Lower leg skin (tissue), 3 donors: ENCODE measurements around the gene MDM2.

Source experiments
- POLR2A ChIP-seq, 2 donors: fragments of 450-650 bp; IDR thresholded peaks; one replicate each; pipeline ENCODE4 v1.6.1; 2016 to 2017; ENCODE audit warnings: antibody characterized with exemption in 2 of 2, mild to moderate bottlenecking in 1 of 2, moderate library complexity in 1 of 2
- TF ChIP-seq, protein P1 (sequence below), 3 donors: fragments of 450-650 bp; IDR thresholded peaks; one replicate each; pipeline ENCODE4 v1.5.1; 2016; ENCODE audit warnings: antibody characterized with exemption in 3 of 3, mild to moderate bottlenecking in 3 of 3, moderate library complexity in 2 of 3

GRCh38 chr12:68844788-68845695 lies 37.1 kb downstream of the MDM2 start:
- TF ChIP-seq, protein P1, sequence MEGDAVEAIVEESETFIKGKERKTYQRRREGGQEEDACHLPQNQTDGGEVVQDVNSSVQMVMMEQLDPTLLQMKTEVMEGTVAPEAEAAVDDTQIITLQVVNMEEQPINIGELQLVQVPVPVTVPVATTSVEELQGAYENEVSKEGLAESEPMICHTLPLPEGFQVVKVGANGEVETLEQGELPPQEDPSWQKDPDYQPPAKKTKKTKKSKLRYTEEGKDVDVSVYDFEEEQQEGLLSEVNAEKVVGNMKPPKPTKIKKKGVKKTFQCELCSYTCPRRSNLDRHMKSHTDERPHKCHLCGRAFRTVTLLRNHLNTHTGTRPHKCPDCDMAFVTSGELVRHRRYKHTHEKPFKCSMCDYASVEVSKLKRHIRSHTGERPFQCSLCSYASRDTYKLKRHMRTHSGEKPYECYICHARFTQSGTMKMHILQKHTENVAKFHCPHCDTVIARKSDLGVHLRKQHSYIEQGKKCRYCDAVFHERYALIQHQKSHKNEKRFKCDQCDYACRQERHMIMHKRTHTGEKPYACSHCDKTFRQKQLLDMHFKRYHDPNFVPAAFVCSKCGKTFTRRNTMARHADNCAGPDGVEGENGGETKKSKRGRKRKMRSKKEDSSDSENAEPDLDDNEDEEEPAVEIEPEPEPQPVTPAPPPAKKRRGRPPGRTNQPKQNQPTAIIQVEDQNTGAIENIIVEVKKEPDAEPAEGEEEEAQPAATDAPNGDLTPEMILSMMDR (IDR thresholded peaks at IDR 0.05) = no peak
- TF ChIP-seq POLR2A (IDR thresholded peaks at IDR 0.05) = no peak
